ENCODE data around the gene CDK13.
A peak's percentile ranks its signal among the peaks of the same experiment; 100 is the strongest.

Gene CDK13

DNA sequence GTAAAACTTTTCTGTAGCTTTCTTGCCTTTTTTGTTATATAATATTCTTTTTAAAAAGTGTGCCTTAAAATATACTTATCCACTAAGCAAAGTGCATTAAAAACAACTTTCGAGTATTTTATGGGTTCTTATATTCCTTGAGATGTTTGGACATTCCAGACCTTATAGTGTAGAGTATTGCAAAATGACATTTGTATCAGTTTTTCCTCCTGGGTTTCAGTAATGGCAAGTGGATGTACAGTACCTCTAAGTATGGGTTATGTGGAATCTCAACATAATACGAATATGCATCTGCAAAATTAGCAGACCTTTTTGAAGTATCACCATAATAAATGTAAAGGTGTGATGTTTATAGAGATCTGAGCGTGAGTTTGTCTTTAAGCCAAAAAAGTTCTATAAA lies 2.7 kb downstream of the CDK13 start:
- no peak for DNase-seq (ENCODE audit: extremely low read depth, low read depth)
- peak overlapping the region; percentile 88 for H3K4me3 ChIP-seq (replicated peaks; ENCODE audit: low read depth, low read length)
- TF ChIP-seq, protein P1, sequence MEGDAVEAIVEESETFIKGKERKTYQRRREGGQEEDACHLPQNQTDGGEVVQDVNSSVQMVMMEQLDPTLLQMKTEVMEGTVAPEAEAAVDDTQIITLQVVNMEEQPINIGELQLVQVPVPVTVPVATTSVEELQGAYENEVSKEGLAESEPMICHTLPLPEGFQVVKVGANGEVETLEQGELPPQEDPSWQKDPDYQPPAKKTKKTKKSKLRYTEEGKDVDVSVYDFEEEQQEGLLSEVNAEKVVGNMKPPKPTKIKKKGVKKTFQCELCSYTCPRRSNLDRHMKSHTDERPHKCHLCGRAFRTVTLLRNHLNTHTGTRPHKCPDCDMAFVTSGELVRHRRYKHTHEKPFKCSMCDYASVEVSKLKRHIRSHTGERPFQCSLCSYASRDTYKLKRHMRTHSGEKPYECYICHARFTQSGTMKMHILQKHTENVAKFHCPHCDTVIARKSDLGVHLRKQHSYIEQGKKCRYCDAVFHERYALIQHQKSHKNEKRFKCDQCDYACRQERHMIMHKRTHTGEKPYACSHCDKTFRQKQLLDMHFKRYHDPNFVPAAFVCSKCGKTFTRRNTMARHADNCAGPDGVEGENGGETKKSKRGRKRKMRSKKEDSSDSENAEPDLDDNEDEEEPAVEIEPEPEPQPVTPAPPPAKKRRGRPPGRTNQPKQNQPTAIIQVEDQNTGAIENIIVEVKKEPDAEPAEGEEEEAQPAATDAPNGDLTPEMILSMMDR (IDR thresholded peaks at IDR 0.05; ENCODE audit: low read depth, low read length, missing control alignments), result no peak

GRCh38 chr7:39954694-39955093 lies 4.6 kb downstream of the CDK13 start:
- peak overlapping the region; percentile 88 for H3K4me3 ChIP-seq (replicated peaks; ENCODE audit: low read depth, low read length)
- TF ChIP-seq, protein P1 (IDR thresholded peaks at IDR 0.05; ENCODE audit: low read depth, low read length, missing control alignments), result no peak
- DNase-seq (ENCODE audit: extremely low read depth, low read depth), result no peak

DNA sequence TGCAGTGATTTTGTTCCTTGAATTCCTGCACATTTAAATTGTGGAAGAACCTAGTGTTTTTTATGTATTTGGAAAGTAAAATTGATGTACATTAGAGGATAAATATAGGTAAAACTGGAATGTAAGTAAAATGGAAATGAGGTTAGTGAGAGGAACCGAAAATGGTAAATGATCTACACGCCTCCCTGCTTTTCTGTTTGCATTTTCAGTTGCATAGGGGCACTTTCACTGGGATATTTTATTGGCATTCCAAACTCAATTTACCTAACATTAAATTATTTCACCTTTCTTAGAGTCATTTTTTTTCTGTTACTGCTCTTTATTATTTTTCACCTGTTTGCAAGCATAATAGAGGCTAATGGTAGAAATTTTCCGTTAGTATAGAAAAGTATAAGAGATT lies 8.0 kb downstream of the CDK13 start:
- H3K4me3 ChIP-seq (replicated peaks; ENCODE audit: low read depth, low read length), result no peak overlapping the region
- no peak for DNase-seq (ENCODE audit: extremely low read depth, low read depth)
- TF ChIP-seq, protein P1 (IDR thresholded peaks at IDR 0.05; ENCODE audit: low read depth, low read length, missing control alignments), result no peak

- H3K4me3 ChIP-seq (replicated peaks; ENCODE audit: low read depth, low read length), result no peak overlapping the region
- TF ChIP-seq, protein P1 (IDR thresholded peaks at IDR 0.05; ENCODE audit: low read depth, low read length, missing control alignments), result no peak
- no peak for DNase-seq (ENCODE audit: extremely low read depth, low read depth)
These were observed 17.5 kb downstream of the CDK13 start for GRCh38 chr7:39967406-39968161.

GRCh38 chr7:39969431-39969830 lies 19.4 kb downstream of the CDK13 start:
- no peak overlapping the region for H3K4me3 ChIP-seq (replicated peaks; ENCODE audit: low read depth, low read length)
- TF ChIP-seq, protein P1 (IDR thresholded peaks at IDR 0.05; ENCODE audit: low read depth, low read length, missing control alignments), result no peak
- DNase-seq (ENCODE audit: extremely low read depth, low read depth), result no peak

GRCh38 chr7:39971924-39972323 lies 21.9 kb downstream of the CDK13 start:
- H3K4me3 ChIP-seq (replicated peaks; ENCODE audit: low read depth, low read length), result no peak overlapping the region
- no peak for DNase-seq (ENCODE audit: extremely low read depth, low read depth)
- TF ChIP-seq, protein P1 (IDR thresholded peaks at IDR 0.05; ENCODE audit: low read depth, low read length, missing control alignments), result no peak

DNA sequence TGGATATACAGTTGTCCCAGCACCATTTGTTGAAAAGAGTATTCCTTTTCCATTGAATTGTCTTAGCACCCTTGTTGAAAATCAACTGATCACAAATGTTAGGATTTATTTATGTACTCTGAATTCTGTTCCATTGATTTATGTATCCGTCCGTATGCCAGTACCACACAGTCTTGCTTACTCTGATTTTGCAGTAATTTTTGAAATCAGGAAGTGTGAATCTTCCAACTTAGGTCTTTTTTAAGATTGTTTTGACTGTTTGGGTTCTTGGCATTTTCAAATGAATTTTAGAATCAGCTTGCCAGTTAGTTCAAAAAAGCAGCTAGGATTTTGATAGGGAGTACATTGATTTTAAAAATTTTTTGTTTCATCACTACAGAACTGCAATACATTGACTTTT lies 23.7 kb downstream of the CDK13 start:
- TF ChIP-seq, protein P1 (IDR thresholded peaks at IDR 0.05; ENCODE audit: low read depth, low read length, missing control alignments), result no peak
- no peak overlapping the region for H3K4me3 ChIP-seq (replicated peaks; ENCODE audit: low read depth, low read length)
- DNase-seq (ENCODE audit: extremely low read depth, low read depth), result no peak

Data from HFF-Myc (cell line).